Stimulated activated CD4-positive, alpha-beta T cell treated with anti-CD3 and anti-CD28 coated beads, Interleukin-4, amount 100 ng/mL, for 1 hour (primary cell): ENCODE data around the gene DNAJB6.
"Not testable (repeated sequence)": the region's sequence is repeated elsewhere in the genome, so short reads cannot be mapped to it uniquely, and the experiment has no call there.

ENCODE experiments used
- DNase-seq: peaks from one replicate; pipeline ENCODE4 v3.0.0-alpha.2; 2020

DNAJB6 gene

GRCh38 chr7:157444843-157445135 lies 108.0 kb downstream of the DNAJB6 start:
- no peak for DNase-seq

- no peak for DNase-seq
Measured at GRCh38 chr7:157445246-157445955, 108.6 kb downstream of the DNAJB6 start.

- no peak for DNase-seq
Measured at GRCh38 chr7:157445956-157446295, 109.1 kb downstream of the DNAJB6 start.

- no peak for DNase-seq
Measured at GRCh38 chr7:157446322-157446721, 109.5 kb downstream of the DNAJB6 start.

GRCh38 chr7:157454003-157454402 lies 117.2 kb downstream of the DNAJB6 start:
- not testable (repeated sequence) for DNase-seq

GRCh38 chr7:157457355-157458253 lies 120.8 kb downstream of the DNAJB6 start:
- no peak for DNase-seq

GRCh38 chr7:157458254-157458633 lies 121.4 kb downstream of the DNAJB6 start:
- no peak for DNase-seq

- DNase-seq: no peak
Measured at GRCh38 chr7:157459966-157460365, 123.2 kb downstream of the DNAJB6 start.

- no peak for DNase-seq
Measured at GRCh38 chr7:157460721-157461120, 123.9 kb downstream of the DNAJB6 start.

- DNase-seq: no peak
Measured at GRCh38 chr7:157461573-157462418, 125.0 kb downstream of the DNAJB6 start.

- no peak for DNase-seq
Measured at GRCh38 chr7:157462419-157462771, 125.6 kb downstream of the DNAJB6 start.

GRCh38 chr7:157462840-157463239 lies 126.0 kb downstream of the DNAJB6 start:
- DNase-seq: no peak

GRCh38 chr7:157463245-157463644 lies 126.4 kb downstream of the DNAJB6 start:
- no peak for DNase-seq

GRCh38 chr7:157464111-157464970 lies 127.5 kb downstream of the DNAJB6 start:
- no peak for DNase-seq

- no peak for DNase-seq
Measured at GRCh38 chr7:157464971-157465886, 128.4 kb downstream of the DNAJB6 start.

GRCh38 chr7:157465891-157466866 lies 129.4 kb downstream of the DNAJB6 start:
- DNase-seq: no peak

GRCh38 chr7:157466867-157467261 lies 130.1 kb downstream of the DNAJB6 start:
- no peak for DNase-seq
